GM19395 (cell line): Measurements from ENCODE around the gene AOC1.
"Not testable (repeated sequence)": the region's sequence is repeated elsewhere in the genome, so short reads cannot be mapped to it uniquely, and the experiment has no call there.

Experiments used
- ATAC-seq: cut with Tn5 transposase; IDR thresholded peaks from one replicate; pipeline ENCODE4 v1.9.1; 2021; ENCODE audit warnings: mild to moderate bottlenecking, moderate library complexity; ENCODE audit not compliant: unreplicated experiment

The AOC1 gene, protein sequence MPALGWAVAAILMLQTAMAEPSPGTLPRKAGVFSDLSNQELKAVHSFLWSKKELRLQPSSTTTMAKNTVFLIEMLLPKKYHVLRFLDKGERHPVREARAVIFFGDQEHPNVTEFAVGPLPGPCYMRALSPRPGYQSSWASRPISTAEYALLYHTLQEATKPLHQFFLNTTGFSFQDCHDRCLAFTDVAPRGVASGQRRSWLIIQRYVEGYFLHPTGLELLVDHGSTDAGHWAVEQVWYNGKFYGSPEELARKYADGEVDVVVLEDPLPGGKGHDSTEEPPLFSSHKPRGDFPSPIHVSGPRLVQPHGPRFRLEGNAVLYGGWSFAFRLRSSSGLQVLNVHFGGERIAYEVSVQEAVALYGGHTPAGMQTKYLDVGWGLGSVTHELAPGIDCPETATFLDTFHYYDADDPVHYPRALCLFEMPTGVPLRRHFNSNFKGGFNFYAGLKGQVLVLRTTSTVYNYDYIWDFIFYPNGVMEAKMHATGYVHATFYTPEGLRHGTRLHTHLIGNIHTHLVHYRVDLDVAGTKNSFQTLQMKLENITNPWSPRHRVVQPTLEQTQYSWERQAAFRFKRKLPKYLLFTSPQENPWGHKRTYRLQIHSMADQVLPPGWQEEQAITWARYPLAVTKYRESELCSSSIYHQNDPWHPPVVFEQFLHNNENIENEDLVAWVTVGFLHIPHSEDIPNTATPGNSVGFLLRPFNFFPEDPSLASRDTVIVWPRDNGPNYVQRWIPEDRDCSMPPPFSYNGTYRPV

DNA sequence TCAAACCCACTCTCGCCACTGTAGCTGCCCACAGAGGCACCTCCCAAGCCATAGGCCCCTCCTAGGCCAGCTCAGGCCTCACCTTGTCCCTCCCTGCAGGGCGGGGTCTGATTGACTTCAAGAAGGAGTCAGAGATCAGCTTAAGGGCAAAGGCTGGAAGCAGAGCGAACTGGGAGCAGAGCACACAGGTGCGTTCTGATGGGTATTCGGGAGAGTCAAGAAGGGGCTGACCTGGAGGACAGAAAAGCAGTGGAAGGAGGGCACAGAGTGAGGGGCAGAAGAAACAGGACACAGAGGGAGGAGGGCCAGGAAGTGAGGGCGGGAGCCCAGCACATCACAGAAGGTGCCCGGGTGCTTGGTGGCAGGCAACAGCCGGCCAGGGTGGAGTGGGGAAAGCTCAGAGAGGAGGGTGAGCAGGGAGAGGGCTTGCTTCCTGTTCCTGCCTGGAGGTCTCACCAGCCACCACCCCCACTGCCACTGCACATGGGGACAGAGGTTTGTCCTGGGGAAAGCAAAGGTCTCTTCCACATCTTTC, at the start of gene AOC1:
Gene AOC1 (plus strand): TSS at position 147 of the 535 bp plus-strand sequence. CDS start 3,954 bp downstream, outside the sequence.
- ATAC-seq = no peak

DNA sequence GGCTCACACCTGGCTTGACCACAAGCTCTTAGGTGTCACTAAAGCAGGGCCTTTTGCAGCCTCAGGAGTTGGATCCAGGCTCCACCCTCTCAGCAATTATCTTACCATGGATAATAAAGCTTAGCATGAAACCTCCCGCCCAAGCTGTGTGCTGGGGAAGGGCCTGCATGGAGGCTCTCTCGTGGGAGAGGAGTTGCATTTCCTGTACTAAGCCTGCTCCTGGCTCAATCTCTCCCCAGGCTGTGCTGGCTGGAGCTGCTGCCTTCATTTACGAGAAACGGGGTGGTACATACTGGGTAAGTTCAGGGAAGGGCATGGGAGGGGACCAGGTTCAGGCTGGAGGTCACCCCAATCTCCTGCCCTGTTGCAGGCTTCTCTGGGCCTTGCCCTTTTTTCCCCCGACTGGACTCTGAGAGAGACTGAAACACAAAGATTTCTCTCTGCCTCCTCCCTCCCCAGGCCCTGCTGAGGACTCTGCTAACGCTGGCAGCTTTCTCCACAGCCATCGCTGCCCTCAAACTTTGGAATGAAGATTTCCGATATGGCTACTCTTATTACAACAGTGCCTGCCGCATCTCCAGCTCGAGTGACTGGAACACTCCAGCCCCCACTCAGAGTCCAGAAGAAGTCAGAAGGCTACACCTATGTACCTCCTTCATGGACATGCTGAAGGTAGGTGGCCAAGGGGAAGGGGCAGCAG, 49.0 kb upstream of the AOC1 start:
- no peak for ATAC-seq

- ATAC-seq = no peak
These were observed 47.5 kb upstream of the AOC1 start for GRCh38 chr7:150804802-150805201.

DNA sequence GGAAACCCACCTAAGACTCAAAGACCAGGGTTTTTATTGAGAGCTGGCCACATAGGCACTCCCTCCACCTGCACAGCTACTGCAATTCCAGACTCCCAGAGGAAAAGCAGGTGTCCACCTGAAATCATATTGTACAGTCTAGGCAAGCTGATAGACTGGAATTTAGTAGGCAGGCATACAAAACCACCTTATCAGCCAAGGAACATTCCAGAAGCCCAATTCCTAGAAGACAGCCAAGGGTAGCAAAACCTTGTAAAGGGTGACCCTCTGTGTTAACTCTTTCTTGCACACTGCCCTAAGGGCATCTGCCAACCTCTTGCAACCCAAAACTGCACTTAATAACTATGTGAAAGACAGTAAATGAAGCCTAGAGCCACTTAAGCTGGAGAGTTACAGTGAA, 46.5 kb upstream of the AOC1 start:
- no peak for ATAC-seq

- ATAC-seq = no peak
These were observed 45.9 kb upstream of the AOC1 start for GRCh38 chr7:150806454-150806853.

GRCh38 chr7:150806863-150807262, 45.5 kb upstream of the AOC1 start:
- no peak for ATAC-seq

- ATAC-seq = not testable (repeated sequence)
These were observed 44.5 kb upstream of the AOC1 start for GRCh38 chr7:150807616-150808438.

- ATAC-seq = no peak
These were observed 37.9 kb upstream of the AOC1 start for GRCh38 chr7:150814328-150815001.

- no peak for ATAC-seq
These were observed 33.3 kb upstream of the AOC1 start for GRCh38 chr7:150818971-150819370.

- no peak for ATAC-seq
These were observed 32.2 kb upstream of the AOC1 start for GRCh38 chr7:150820148-150820547.

- no peak for ATAC-seq
These were observed 31.6 kb upstream of the AOC1 start for GRCh38 chr7:150820578-150821198.

- ATAC-seq = no peak
These were observed 29.3 kb upstream of the AOC1 start for GRCh38 chr7:150823043-150823442.

- no peak for ATAC-seq
These were observed 28.7 kb upstream of the AOC1 start for GRCh38 chr7:150823484-150824126.

DNA sequence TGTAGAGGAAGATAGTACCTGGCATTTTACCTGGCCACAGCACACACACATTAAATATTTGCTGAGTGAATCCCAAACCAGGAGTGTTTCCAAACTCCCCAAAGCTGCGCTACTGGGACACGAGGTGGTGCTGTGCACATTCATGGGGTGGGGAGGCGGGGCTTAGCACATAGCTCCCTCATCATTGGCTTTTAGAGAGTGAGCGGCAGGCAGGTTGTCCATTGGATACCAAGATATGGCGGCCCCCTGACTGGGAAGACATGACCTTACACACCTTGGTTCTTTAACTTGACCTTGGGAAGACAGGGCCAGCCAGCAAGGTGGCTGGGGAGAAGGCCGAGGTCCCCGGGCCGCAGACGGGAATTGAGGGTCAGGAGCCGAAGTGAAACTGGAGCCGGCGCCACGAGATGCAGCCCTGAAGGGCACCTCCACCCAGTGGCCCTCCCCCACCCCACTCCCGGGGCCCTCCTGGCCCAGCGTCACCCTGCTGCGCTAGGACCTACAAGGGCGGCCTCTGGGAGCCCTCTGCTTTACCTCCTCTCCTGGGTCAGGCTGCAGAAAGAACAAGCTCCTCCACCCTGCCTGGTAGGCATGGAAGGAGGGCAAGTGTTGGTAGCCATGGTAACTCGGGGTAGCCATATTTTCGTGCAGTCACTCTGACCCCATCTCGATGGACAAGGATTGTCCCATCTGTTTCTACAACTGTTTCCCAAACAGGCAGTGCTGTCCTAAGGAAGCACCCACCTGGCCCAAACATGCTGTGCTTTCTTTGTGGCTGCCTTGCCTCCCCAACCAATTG, 27.7 kb upstream of the AOC1 start:
- no peak for ATAC-seq

GRCh38 chr7:150826061-150826849, 26.1 kb upstream of the AOC1 start:
- ATAC-seq = no peak

- ATAC-seq = no peak
These were observed 23.9 kb upstream of the AOC1 start for GRCh38 chr7:150828384-150828783.

- no peak for ATAC-seq
These were observed 22.9 kb upstream of the AOC1 start for GRCh38 chr7:150829426-150829825.
